A549 (cell line): ENCODE measurements around the gene HS6ST3. TPM values are rescaled to one million over a fixed set of nuclear protein-coding genes. Genes with fewer than 3 reads are reported as not detected.

ENCODE experiments used
- ATAC-seq, 2 experiments: fragments of 200-7000 bp in 1 of 2; fragments of >200 bp in 1 of 2; cut with Nextera tagmentation in 1 of 2; cut with Tn5 transposase in 1 of 2; 3 replicates each; pipeline versions ENCODE4 v1.8.0 to v1.9.1; 2018 to 2020; ENCODE audit warnings: mild to moderate bottlenecking in 1 of 2, moderate library complexity in 1 of 2
- CTCF ChIA-PET: fragments of 300-600 bp; sonication (Branson Sonifier 250); formaldehyde crosslinking; extraction: SDS; loops from one replicate; lab custom pipeline; 2021; ENCODE audit warnings: antibody characterized with exemption, inconsistent platforms; lab: Yijun Ruan, JAX
- POLR2A ChIA-PET: fragments of 350-600 bp; formaldehyde crosslinking; extraction: SDS; loops from one replicate; lab custom pipeline; 2021; ENCODE audit warnings: antibody characterized with exemption, inconsistent platforms; lab: Yijun Ruan, JAX
- DNase-seq, 2 experiments: peaks; one replicate each; pipeline versions ENCODE4 v3.0.0 to v3.0.0-alpha.2; 2011 to 2016; ENCODE audit warnings: low read depth in 1 of 2, low spot score in 1 of 2
- FAIRE-seq: peaks from 2 replicates; lab custom pipeline; 2011; peaks lifted over from hg19 to GRCh38; lab: Jason Lieb, UNC
- H3K27ac ChIP-seq, 2 experiments: fragments of >200 bp; sonication (Bioruptor Twin); formaldehyde crosslinking; 3 replicates each; pipeline ENCODE4 v1.5.1; 2016 to 2017
- H3K4me1 ChIP-seq: fragments of >200 bp; sonication (Bioruptor Twin); formaldehyde crosslinking; 3 replicates; pipeline ENCODE4 v1.6.1; 2016
- H3K4me2 ChIP-seq: fragments of >200 bp; sonication (Bioruptor Twin); formaldehyde crosslinking; 3 replicates; pipeline ENCODE4 v1.6.1; 2016
- H3K4me3 ChIP-seq: fragments of >200 bp; sonication (Bioruptor Twin); formaldehyde crosslinking; 3 replicates; pipeline ENCODE4 v1.5.1; 2016
- H3K9me3 ChIP-seq: fragments of >200 bp; sonication (Bioruptor Twin); formaldehyde crosslinking; 3 replicates; pipeline ENCODE4 v1.6.1; 2016
- CBX8 ChIP-seq: fragments of 200-600 bp; sonication (generic); IDR thresholded peaks from 2 replicates; pipeline ENCODE4 v1.6.1; 2016
- CHD2 ChIP-seq: fragments of 150-350 bp; IDR thresholded peaks from 2 replicates; pipeline ENCODE4 v1.6.1; 2014; ENCODE audit warnings: low read length; ENCODE audit not compliant: partially characterized antibody
- CHD4 ChIP-seq: fragments of 200-600 bp; sonication (generic); IDR thresholded peaks from 2 replicates; pipeline ENCODE4 v1.6.1; 2016; ENCODE audit warnings: antibody characterized with exemption, mild to moderate bottlenecking, borderline replicate concordance
- E2F6 ChIP-seq: IDR thresholded peaks from 2 replicates; pipeline ENCODE4 v1.6.1; 2012; ENCODE audit warnings: low read depth, borderline replicate concordance
- EHF ChIP-seq: fragments of 250-450 bp; sonication (Bioruptor Pico); IDR thresholded peaks from 2 replicates; pipeline ENCODE4 v1.5.0; 2020; ENCODE audit warnings: mild to moderate bottlenecking
- ESRRA ChIP-seq: fragments of 150-350 bp; IDR thresholded peaks from 2 replicates; pipeline ENCODE4 v1.6.1; 2014; ENCODE audit warnings: mild to moderate bottlenecking, low read length, borderline replicate concordance
- FOSB ChIP-seq: fragments of 250-450 bp; sonication (Bioruptor Pico); IDR thresholded peaks from 2 replicates; pipeline ENCODE4 v1.5.0; 2020; ENCODE audit warnings: mild to moderate bottlenecking, moderate library complexity
- HMGXB4 ChIP-seq: fragments of 250-450 bp; sonication (Bioruptor Pico); IDR thresholded peaks from 2 replicates; pipeline ENCODE4 v1.5.0; 2021; ENCODE audit warnings: mild to moderate bottlenecking, moderate library complexity, borderline replicate concordance
- HOXB13 ChIP-seq: fragments of 250-450 bp; sonication (Bioruptor Pico); IDR thresholded peaks from 2 replicates; pipeline ENCODE4 v1.5.0; 2020; ENCODE audit warnings: low read depth, mild to moderate bottlenecking, moderate library complexity
- KDM1A ChIP-seq: fragments of 200-600 bp; sonication (generic); IDR thresholded peaks from 2 replicates; pipeline ENCODE4 v1.6.1; 2016; ENCODE audit warnings: low read depth, mild to moderate bottlenecking
- MAFK ChIP-seq: fragments of 450-650 bp; IDR thresholded peaks from 2 replicates; pipeline ENCODE4 v1.6.1; 2014; ENCODE audit not compliant: partially characterized antibody
- MYC ChIP-seq: IDR thresholded peaks from 2 replicates; pipeline ENCODE4 v1.6.1; 2012; ENCODE audit warnings: mild to moderate bottlenecking, inconsistent platforms, low read length, improper control_type of control experiment, borderline replicate concordance
- NPAS2 ChIP-seq: fragments of 250-450 bp; sonication (Bioruptor Pico); IDR thresholded peaks from 2 replicates; pipeline ENCODE4 v1.8.0; 2022; ENCODE audit warnings: mild to moderate bottlenecking, moderate library complexity, borderline replicate concordance
- PHF8 ChIP-seq: fragments of 200-600 bp; sonication (generic); IDR thresholded peaks from 2 replicates; pipeline ENCODE4 v1.6.1; 2016; ENCODE audit warnings: low read depth, mild to moderate bottlenecking, antibody characterized with exemption, moderate library complexity, borderline replicate concordance
- POLR2A ChIP-seq: IDR thresholded peaks from 2 replicates; pipeline ENCODE4 v1.6.1; 2012; ENCODE audit warnings: mild to moderate bottlenecking, low read length
- RFX5 ChIP-seq: fragments of 450-650 bp; IDR thresholded peaks from 2 replicates; pipeline ENCODE4 v1.7.1; 2014; ENCODE audit warnings: antibody characterized with exemption, mild to moderate bottlenecking, moderate library complexity
- RNF2 ChIP-seq: fragments of 200-600 bp; sonication (generic); IDR thresholded peaks from 2 replicates; pipeline ENCODE4 v1.6.1; 2016; ENCODE audit warnings: low read depth, mild to moderate bottlenecking, antibody characterized with exemption, moderate library complexity, borderline replicate concordance
- TFCP2L1 ChIP-seq: fragments of 250-450 bp; sonication (Bioruptor Pico); IDR thresholded peaks from 2 replicates; pipeline ENCODE4 v1.5.0; 2021; ENCODE audit warnings: mild to moderate bottlenecking
- ZNF302 ChIP-seq: fragments of 250-450 bp; sonication (Bioruptor Pico); IDR thresholded peaks from 2 replicates; pipeline ENCODE4 v1.9.0; 2021; ENCODE audit warnings: inconsistent platforms, mild to moderate bottlenecking, moderate library complexity
- WGBS: methylation state at CpG from one replicate; pipeline ENCODE4 v1.1.6; 2017; ENCODE audit errors: missing lambda C conversion rate; 5-methylcytosine and 5-hydroxymethylcytosine counted together
- polyA plus RNA-seq, 4 experiments: library from polyadenylated mRNA; depleted of rRNA in 3 of 4; stranded (reverse); fragments of >200 nt; fragmentation: RNase III in 1 of 4; extraction: RNeasy Plus Mini Kit Qiagen cat#74134 plus additional on column Dnase treatment in 1 of 4; gene quantifications; 2 replicates in 3 of 4; 3 replicates in 1 of 4; pipeline ENCODE4 v1.2.3, GENCODE V29; 2011 to 2017
- TF ChIP-seq, protein P1 (sequence below): IDR thresholded peaks from 2 replicates; pipeline ENCODE4 v1.6.1; 2012
- TF ChIP-seq, protein P2 (sequence below): fragments of 200-600 bp; sonication (generic); IDR thresholded peaks from 2 replicates; pipeline ENCODE4 v1.6.1; 2016; ENCODE audit warnings: antibody characterized with exemption, mild to moderate bottlenecking, moderate library complexity
- TF ChIP-seq, protein P3 (sequence below): IDR thresholded peaks from 2 replicates; pipeline ENCODE4 v1.6.1; 2012

HS6ST3 gene
- polyA plus RNA-seq, 2 of the 4 experiments (the other 2 are of a cell fraction) = not detected

DNA sequence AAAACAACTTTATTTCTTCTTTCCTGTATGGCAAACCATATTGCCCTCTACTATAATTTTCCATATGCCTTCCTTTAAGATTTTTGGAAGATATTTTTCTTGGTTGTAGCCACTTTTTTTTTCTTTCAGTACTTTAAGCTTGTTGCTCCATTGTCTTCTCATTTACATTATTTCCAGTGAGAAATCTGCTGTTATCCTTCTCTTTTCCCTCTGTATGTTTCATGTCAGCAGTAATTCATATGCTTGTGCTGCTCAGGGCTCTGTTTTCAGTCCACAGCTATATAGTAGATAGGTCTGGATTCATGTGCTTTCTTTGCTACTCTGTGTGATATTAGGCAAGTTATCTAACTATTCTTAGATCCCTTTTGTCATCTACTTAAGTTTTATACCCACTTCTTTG lies 636.7 kb downstream of the HS6ST3 start:
- ChIA-PET POLR2A (no interaction called here), CTCF (no interaction called here)
- DNase-seq (no peak), ATAC-seq (no peak), FAIRE-seq (no peak)
- Histone ChIP-seq H3K4me2 (no peak overlapping the region), H3K9me3 (no peaks in the 10 kb centered on the region), H3K4me3 (no peak overlapping the region), H3K4me1 (no peaks in the 10 kb centered on the region), H3K27ac (no peak overlapping the region)
- TF ChIP-seq RNF2 (no peak), CHD4 (no peak), TFCP2L1 (CRISPR knock-in tag) (no peak), NPAS2 (CRISPR knock-in tag) (no peak), POLR2A (no peak), ESRRA (no peak), CHD2 (no peak), EHF (CRISPR knock-in tag) (no peak)

GRCh38 chr13:96728463-96728862 lies 638.6 kb downstream of the HS6ST3 start:
- no peaks in the 10 kb centered on the region for H3K9me3 ChIP-seq
- no peak for ATAC-seq
- H3K27ac ChIP-seq = no peak overlapping the region
- POLR2A ChIA-PET = no interaction called here
- no peak for DNase-seq
- H3K4me3 ChIP-seq = no peak overlapping the region
- no peak overlapping the region for H3K4me2 ChIP-seq
- no peaks in the 10 kb centered on the region for H3K4me1 ChIP-seq
- no peak for FAIRE-seq
- CTCF ChIA-PET = no interaction called here
- 0% methylated on average over 2 of the region's 2 CpGs for WGBS
- TF ChIP-seq CBX8 (no peak), MAFK (no peak), HOXB13 (CRISPR knock-in tag) (no peak), EHF (CRISPR knock-in tag) (no peak), PHF8 (no peak), HMGXB4 (CRISPR knock-in tag) (no peak), KDM1A (no peak), FOSB (CRISPR knock-in tag) (no peak)
- TF ChIP-seq, protein P1, sequence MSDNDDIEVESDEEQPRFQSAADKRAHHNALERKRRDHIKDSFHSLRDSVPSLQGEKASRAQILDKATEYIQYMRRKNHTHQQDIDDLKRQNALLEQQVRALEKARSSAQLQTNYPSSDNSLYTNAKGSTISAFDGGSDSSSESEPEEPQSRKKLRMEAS = no peak
- TF ChIP-seq, protein P2, sequence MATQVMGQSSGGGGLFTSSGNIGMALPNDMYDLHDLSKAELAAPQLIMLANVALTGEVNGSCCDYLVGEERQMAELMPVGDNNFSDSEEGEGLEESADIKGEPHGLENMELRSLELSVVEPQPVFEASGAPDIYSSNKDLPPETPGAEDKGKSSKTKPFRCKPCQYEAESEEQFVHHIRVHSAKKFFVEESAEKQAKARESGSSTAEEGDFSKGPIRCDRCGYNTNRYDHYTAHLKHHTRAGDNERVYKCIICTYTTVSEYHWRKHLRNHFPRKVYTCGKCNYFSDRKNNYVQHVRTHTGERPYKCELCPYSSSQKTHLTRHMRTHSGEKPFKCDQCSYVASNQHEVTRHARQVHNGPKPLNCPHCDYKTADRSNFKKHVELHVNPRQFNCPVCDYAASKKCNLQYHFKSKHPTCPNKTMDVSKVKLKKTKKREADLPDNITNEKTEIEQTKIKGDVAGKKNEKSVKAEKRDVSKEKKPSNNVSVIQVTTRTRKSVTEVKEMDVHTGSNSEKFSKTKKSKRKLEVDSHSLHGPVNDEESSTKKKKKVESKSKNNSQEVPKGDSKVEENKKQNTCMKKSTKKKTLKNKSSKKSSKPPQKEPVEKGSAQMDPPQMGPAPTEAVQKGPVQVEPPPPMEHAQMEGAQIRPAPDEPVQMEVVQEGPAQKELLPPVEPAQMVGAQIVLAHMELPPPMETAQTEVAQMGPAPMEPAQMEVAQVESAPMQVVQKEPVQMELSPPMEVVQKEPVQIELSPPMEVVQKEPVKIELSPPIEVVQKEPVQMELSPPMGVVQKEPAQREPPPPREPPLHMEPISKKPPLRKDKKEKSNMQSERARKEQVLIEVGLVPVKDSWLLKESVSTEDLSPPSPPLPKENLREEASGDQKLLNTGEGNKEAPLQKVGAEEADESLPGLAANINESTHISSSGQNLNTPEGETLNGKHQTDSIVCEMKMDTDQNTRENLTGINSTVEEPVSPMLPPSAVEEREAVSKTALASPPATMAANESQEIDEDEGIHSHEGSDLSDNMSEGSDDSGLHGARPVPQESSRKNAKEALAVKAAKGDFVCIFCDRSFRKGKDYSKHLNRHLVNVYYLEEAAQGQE = no peak

DNA sequence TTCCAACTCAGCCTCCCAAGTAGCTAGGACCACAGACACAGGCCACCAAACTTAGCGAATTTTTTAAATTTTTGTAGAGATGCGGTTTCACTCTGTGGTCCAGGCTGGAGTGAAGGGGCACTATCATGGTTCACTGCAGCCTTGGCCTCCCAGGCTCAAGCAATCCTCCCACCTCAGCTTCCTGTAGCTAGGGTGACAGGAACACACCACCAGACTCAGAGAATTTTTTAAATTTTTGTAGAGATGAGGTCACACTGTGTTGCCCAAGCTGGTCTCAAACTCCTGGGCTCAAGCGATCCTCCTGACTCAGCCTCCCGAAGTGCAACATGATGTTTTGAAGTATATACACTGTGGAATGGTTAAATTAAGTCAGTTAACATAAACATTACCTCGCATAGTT lies 640.8 kb downstream of the HS6ST3 start:
- WGBS = under 1% methylated on average over 5 of the region's 5 CpGs
- no peak overlapping the region for H3K27ac ChIP-seq
- no peak for TF ChIP-seq ZNF302 (CRISPR knock-in tag)
- TF ChIP-seq, protein P2 = no peak
- no peak for TF ChIP-seq MYC
- TF ChIP-seq E2F6 = no peak
- TF ChIP-seq, protein P1 = no peak
- TF ChIP-seq, protein P3, sequence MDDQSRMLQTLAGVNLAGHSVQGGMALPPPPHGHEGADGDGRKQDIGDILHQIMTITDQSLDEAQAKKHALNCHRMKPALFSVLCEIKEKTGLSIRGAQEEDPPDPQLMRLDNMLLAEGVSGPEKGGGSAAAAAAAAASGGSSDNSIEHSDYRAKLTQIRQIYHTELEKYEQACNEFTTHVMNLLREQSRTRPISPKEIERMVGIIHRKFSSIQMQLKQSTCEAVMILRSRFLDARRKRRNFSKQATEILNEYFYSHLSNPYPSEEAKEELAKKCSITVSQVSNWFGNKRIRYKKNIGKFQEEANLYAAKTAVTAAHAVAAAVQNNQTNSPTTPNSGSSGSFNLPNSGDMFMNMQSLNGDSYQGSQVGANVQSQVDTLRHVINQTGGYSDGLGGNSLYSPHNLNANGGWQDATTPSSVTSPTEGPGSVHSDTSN = no peak
- no peak for TF ChIP-seq RFX5

More for the DNA sequence above, 640.8 kb downstream of the HS6ST3 start:
- DNase-seq = no peak
- Histone ChIP-seq H3K4me3 (no peak overlapping the region), H3K9me3 (no peaks in the 10 kb centered on the region), H3K4me2 (no peak overlapping the region), H3K4me1 (no peaks in the 10 kb centered on the region)
- no peak for FAIRE-seq
- CTCF ChIA-PET = no interaction called here
- no peak for ATAC-seq
- POLR2A ChIA-PET = no interaction called here
